GM12872 (cell line): ENCODE results near the gene ZC3H11A.

Source experiments
- TF ChIP-seq, protein P1 (sequence below): IDR thresholded peaks from 3 replicates; pipeline ENCODE4 v1.5.1; 2011; ENCODE audit warnings: low read depth, mild to moderate bottlenecking, low read length, moderate library complexity; ENCODE audit not compliant: insufficient read depth

ZC3H11A gene

DNA sequence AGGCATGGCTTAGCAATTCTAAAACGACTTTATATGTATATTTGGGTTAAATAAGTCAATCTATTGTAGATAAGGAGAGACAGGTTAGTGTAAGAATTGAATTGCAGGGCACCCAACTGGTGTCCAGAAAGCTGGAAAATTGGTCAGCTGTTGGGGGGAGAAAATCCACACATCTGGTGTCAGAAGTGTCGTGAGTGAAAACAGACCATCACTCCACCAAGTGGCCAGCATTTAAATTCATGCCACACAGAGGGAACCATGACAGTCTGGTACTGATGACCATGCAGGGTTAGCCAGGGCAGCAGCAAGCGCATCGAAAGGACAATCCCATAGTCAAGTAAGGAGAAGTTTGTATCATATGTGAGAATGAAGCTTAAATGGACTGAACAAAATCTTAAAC lies 18.8 kb upstream of the ZC3H11A start:
- TF ChIP-seq, protein P1, sequence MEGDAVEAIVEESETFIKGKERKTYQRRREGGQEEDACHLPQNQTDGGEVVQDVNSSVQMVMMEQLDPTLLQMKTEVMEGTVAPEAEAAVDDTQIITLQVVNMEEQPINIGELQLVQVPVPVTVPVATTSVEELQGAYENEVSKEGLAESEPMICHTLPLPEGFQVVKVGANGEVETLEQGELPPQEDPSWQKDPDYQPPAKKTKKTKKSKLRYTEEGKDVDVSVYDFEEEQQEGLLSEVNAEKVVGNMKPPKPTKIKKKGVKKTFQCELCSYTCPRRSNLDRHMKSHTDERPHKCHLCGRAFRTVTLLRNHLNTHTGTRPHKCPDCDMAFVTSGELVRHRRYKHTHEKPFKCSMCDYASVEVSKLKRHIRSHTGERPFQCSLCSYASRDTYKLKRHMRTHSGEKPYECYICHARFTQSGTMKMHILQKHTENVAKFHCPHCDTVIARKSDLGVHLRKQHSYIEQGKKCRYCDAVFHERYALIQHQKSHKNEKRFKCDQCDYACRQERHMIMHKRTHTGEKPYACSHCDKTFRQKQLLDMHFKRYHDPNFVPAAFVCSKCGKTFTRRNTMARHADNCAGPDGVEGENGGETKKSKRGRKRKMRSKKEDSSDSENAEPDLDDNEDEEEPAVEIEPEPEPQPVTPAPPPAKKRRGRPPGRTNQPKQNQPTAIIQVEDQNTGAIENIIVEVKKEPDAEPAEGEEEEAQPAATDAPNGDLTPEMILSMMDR: peak; percentile 39; the same call in 1 of the 3 replicates

DNA sequence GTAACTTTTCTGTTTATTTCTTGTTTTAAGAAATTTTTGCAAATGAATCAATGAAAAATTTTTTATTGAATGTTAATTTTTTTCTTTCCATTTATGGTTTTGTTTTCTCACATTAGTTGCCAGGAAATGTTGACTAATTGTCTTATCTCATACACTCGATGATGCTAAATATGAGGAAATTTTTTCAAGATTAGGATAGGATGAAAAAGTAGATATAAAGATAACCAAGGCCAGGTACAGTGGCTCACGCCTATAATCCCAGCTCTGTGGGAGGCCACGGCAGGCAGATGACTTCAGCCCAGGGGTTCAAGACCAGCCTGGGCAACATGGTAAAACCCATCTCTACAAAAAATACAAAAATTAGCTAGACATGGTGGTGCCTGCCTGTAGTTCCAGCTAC lies 17.8 kb upstream of the ZC3H11A start:
- TF ChIP-seq, protein P1: no peak

DNA sequence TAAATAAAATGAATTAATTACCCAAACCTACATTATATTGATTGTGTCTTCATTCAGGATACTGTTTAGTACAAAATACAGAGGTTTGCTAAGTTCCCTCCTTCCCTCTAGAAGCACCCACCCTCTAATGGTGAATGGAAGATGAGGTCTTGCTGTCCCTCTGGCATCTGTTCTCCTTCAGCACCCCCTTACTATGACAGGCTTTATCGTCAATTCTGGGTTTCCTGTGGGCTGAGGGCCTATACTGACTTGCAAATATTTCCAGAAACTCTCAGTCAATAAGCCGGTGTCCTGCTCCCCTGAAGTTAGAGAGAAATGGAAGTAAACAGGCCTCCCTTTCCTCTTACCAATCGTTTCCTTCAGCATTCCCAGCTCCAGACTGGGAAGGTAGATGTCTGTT lies 17.3 kb upstream of the ZC3H11A start:
- TF ChIP-seq, protein P1: no peak

DNA sequence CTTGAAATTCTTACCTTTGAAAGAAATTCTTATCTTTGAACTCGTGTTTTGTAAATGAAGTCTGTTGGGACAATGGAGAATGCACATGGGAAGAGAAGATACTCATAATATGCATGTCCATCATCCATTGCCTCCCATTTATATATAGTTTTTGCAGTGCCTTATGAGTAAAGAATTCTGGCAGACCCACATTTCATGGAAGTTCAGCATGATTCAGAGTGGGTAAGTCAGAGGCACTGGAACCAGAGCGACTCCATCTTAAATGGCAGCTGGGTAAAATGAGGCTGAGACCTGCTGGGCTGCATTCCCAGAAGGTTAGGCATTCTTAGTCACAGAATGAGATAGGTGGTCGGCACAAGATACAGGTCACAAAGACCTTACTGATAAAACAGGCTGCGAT lies 16.6 kb upstream of the ZC3H11A start:
- TF ChIP-seq, protein P1: no peak

DNA sequence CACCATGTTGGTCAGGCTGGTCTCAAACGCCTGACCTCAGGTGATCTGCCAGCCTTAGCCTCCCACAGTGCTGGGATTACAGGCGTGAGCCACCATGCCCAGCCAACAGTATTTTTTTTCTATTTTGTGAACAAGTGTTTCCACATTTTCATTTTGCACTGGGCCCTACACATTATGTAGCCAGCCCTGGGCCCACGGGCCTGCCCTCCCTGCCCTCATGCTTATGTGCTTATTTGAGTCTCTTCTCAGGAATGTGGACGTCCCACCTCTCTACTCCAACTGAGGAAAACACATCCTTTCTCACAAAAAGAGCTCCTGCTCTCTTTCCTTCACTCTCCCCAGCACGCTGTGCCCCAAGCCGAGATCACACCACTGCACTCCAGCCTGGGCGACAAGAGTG lies 13.5 kb upstream of the ZC3H11A start:
- TF ChIP-seq, protein P1: no peak

DNA sequence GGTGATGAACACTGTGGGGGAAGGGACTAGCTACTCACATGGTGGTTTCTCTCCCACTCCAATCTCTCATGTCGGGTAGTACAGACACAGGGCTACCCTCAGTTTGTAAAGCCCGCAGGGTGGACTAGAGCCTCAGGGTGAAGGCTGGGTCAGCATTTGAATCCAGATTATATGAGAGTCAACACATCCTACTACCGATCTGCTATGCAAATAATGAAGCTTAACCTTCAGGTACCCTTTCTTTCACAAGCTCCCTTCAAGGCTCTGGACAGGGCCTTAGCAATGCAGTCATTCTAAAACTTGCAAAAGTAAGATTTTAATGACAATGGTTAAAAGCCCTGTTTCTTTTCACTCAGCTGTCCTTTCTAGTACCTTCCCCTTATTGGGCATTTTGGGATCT lies 5.5 kb upstream of the ZC3H11A start:
- TF ChIP-seq, protein P1: no peak

DNA sequence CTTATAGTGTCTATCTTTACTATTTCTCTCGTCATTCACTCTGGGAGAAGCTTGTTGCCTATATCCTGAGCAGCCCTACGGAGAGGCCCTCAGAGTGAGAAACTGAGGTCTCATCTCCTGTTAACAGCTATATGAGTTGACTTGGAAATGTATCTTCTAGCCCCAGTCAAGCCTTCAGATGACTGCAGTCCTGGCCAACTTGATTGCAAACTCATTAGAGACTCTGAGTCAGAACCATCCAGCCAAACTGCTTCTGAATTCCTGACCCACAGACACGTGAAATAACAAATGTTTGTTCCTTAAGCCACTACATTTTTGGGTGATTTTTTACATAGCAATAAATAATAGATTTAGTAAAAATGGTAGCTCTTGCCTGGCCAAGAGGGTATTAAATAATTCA lies 3.9 kb upstream of the ZC3H11A start:
- TF ChIP-seq, protein P1: no peak

DNA sequence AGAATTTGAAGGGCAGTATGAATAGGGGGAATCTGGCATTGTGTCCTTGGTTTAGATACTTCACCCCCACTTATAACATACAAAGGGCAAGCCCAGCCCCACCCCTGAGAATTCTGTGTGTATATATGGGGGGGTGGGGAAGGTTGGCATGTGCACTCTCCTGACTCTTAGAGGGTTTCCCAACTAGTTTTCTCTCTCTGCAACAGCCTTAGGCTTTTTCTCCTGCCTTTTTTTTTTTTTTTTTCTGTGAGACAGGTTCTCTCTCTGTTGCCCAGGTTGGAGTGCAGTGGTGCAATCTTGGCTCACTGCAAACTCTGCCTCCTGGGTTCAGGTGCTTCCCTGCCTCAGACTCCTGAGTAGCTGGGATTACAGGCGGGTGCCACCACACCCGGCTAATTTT lies 2.9 kb upstream of the ZC3H11A start:
- TF ChIP-seq, protein P1: no peak
